ENCODE measurements around the gene GSG1L.
"Not testable (repeated sequence)": the region's sequence is repeated elsewhere in the genome, so short reads cannot be mapped to it uniquely, and the experiment has no call there.

Gene GSG1L

GRCh38 chr16:27960619-27961295, 102.8 kb downstream of the GSG1L start:
- Histone ChIP-seq H3K4me1 (ENCODE audit: insufficient read depth, low read length) (no peaks in the 10 kb centered on the region), H3K9ac (ENCODE audit: low read depth, low read length) (no peak overlapping the region), H3K9me3 (ENCODE audit: control insufficient read depth, insufficient read depth, low read length) (no peaks in the 10 kb centered on the region; the same call in 1 of the 2 replicates), H3K36me3 (ENCODE audit: insufficient read depth, low read length) (no peaks in the 10 kb centered on the region)

GRCh38 chr16:27959914-27960313, 103.6 kb downstream of the GSG1L start:
- no peaks in the 10 kb centered on the region for H3K36me3 ChIP-seq (ENCODE audit: insufficient read depth, low read length)
- H3K9me3 ChIP-seq (ENCODE audit: control insufficient read depth, insufficient read depth, low read length), result peaks cover 4% of the 10 kb centered on the region; the same call in 1 of the 2 replicates
- no peak overlapping the region for H3K9ac ChIP-seq (ENCODE audit: low read depth, low read length)
- H3K4me1 ChIP-seq (ENCODE audit: insufficient read depth, low read length), result no peaks in the 10 kb centered on the region

GRCh38 chr16:27954191-27954590, 109.3 kb downstream of the GSG1L start:
- Histone ChIP-seq H3K36me3 (ENCODE audit: insufficient read depth, low read length) (no peaks in the 10 kb centered on the region), H3K4me1 (ENCODE audit: insufficient read depth, low read length) (no peaks in the 10 kb centered on the region), H3K9me3 (ENCODE audit: control insufficient read depth, insufficient read depth, low read length) (peaks cover 4% of the 10 kb centered on the region; the same call in 1 of the 2 replicates), H3K9ac (ENCODE audit: low read depth, low read length) (no peak overlapping the region)

- Histone ChIP-seq H3K9me3 (ENCODE audit: control insufficient read depth, insufficient read depth, low read length) (peaks cover 4% of the 10 kb centered on the region; the same call in 1 of the 2 replicates), H3K36me3 (ENCODE audit: insufficient read depth, low read length) (no peaks in the 10 kb centered on the region), H3K9ac (ENCODE audit: low read depth, low read length) (no peak overlapping the region), H3K4me1 (ENCODE audit: insufficient read depth, low read length) (no peaks in the 10 kb centered on the region)
These were observed 110.7 kb downstream of the GSG1L start for GRCh38 chr16:27952811-27953210.

GRCh38 chr16:27951489-27952120, 111.9 kb downstream of the GSG1L start:
- no peaks in the 10 kb centered on the region for H3K36me3 ChIP-seq (ENCODE audit: insufficient read depth, low read length)
- 0 out of 2 replicates have a peak, but pooled peaks cover 4% of the 10 kb centered on the region for H3K9me3 ChIP-seq (ENCODE audit: control insufficient read depth, insufficient read depth, low read length)
- H3K9ac ChIP-seq (ENCODE audit: low read depth, low read length), result no peak overlapping the region
- H3K4me1 ChIP-seq (ENCODE audit: insufficient read depth, low read length), result no peaks in the 10 kb centered on the region

GRCh38 chr16:27950206-27950887, 113.2 kb downstream of the GSG1L start:
- Histone ChIP-seq H3K9ac (ENCODE audit: low read depth, low read length) (no peak overlapping the region), H3K9me3 (ENCODE audit: control insufficient read depth, insufficient read depth, low read length) (0 out of 2 replicates have a peak, but pooled peaks cover 1% of the 10 kb centered on the region), H3K4me1 (ENCODE audit: insufficient read depth, low read length) (no peaks in the 10 kb centered on the region), H3K36me3 (ENCODE audit: insufficient read depth, low read length) (no peaks in the 10 kb centered on the region)

GRCh38 chr16:27947696-27948095, 115.8 kb downstream of the GSG1L start:
- H3K4me1 ChIP-seq (ENCODE audit: insufficient read depth, low read length), result no peaks in the 10 kb centered on the region
- H3K36me3 ChIP-seq (ENCODE audit: insufficient read depth, low read length), result no peaks in the 10 kb centered on the region
- H3K9ac ChIP-seq (ENCODE audit: low read depth, low read length), result no peak overlapping the region
- H3K9me3 ChIP-seq (ENCODE audit: control insufficient read depth, insufficient read depth, low read length), result no peaks in the 10 kb centered on the region

GRCh38 chr16:27945233-27945973, 118.1 kb downstream of the GSG1L start:
- H3K4me1 ChIP-seq (ENCODE audit: insufficient read depth, low read length), result no peaks in the 10 kb centered on the region
- H3K36me3 ChIP-seq (ENCODE audit: insufficient read depth, low read length), result no peaks in the 10 kb centered on the region
- H3K9me3 ChIP-seq (ENCODE audit: control insufficient read depth, insufficient read depth, low read length), result no peaks in the 10 kb centered on the region
- no peak overlapping the region for H3K9ac ChIP-seq (ENCODE audit: low read depth, low read length)

- no peaks in the 10 kb centered on the region for H3K9me3 ChIP-seq (ENCODE audit: control insufficient read depth, insufficient read depth, low read length)
- H3K4me1 ChIP-seq (ENCODE audit: insufficient read depth, low read length), result no peaks in the 10 kb centered on the region
These were observed 119.7 kb downstream of the GSG1L start for GRCh38 chr16:27943766-27944165.

GRCh38 chr16:27942071-27942470, 121.4 kb downstream of the GSG1L start:
- not testable (repeated sequence) for H3K9me3 ChIP-seq (ENCODE audit: control insufficient read depth, insufficient read depth, low read length); H3K36me3 ChIP-seq (ENCODE audit: insufficient read depth, low read length); H3K4me1 ChIP-seq (ENCODE audit: insufficient read depth, low read length); H3K9ac ChIP-seq (ENCODE audit: low read depth, low read length)

More at GRCh38 chr16:27943766-27944165, 119.7 kb downstream of the GSG1L start:
- Histone ChIP-seq H3K9ac (ENCODE audit: low read depth, low read length) (no peak overlapping the region), H3K36me3 (ENCODE audit: insufficient read depth, low read length) (no peaks in the 10 kb centered on the region)

- Histone ChIP-seq H3K9me3 (ENCODE audit: control insufficient read depth, insufficient read depth, low read length) (no peaks in the 10 kb centered on the region; the same call in 1 of the 2 replicates), H3K9ac (ENCODE audit: low read depth, low read length) (no peak overlapping the region), H3K36me3 (ENCODE audit: insufficient read depth, low read length) (no peaks in the 10 kb centered on the region), H3K4me1 (ENCODE audit: insufficient read depth, low read length) (no peaks in the 10 kb centered on the region)
These were observed 128.4 kb downstream of the GSG1L start for GRCh38 chr16:27935076-27935475.

GRCh38 chr16:27932542-27933135, 130.9 kb downstream of the GSG1L start:
- no peaks in the 10 kb centered on the region for H3K4me1 ChIP-seq (ENCODE audit: insufficient read depth, low read length)
- H3K9me3 ChIP-seq (ENCODE audit: control insufficient read depth, insufficient read depth, low read length), result no peaks in the 10 kb centered on the region; the same call in 1 of the 2 replicates
- no peak overlapping the region for H3K9ac ChIP-seq (ENCODE audit: low read depth, low read length)
- H3K36me3 ChIP-seq (ENCODE audit: insufficient read depth, low read length), result no peaks in the 10 kb centered on the region

GRCh38 chr16:27929818-27930217, 133.7 kb downstream of the GSG1L start:
- no peaks in the 10 kb centered on the region for H3K4me1 ChIP-seq (ENCODE audit: insufficient read depth, low read length)
- H3K9ac ChIP-seq (ENCODE audit: low read depth, low read length), result no peak overlapping the region
- no peaks in the 10 kb centered on the region for H3K36me3 ChIP-seq (ENCODE audit: insufficient read depth, low read length)
- no peaks in the 10 kb centered on the region; the same call in 1 of the 2 replicates for H3K9me3 ChIP-seq (ENCODE audit: control insufficient read depth, insufficient read depth, low read length)

GRCh38 chr16:27928542-27928941, 135.0 kb downstream of the GSG1L start:
- no peaks in the 10 kb centered on the region; the same call in 1 of the 2 replicates for H3K9me3 ChIP-seq (ENCODE audit: control insufficient read depth, insufficient read depth, low read length)
- no peaks in the 10 kb centered on the region for H3K36me3 ChIP-seq (ENCODE audit: insufficient read depth, low read length)
- no peaks in the 10 kb centered on the region for H3K4me1 ChIP-seq (ENCODE audit: insufficient read depth, low read length)
- H3K9ac ChIP-seq (ENCODE audit: low read depth, low read length), result no peak overlapping the region
